ENCODE data around the gene MORN5.

Gene MORN5

GRCh38 chr9:122124528-122124927, 35.2 kb upstream of the MORN5 start:
- no peak for DNase-seq (ENCODE audit: low read depth in 2 of 2)

DNA sequence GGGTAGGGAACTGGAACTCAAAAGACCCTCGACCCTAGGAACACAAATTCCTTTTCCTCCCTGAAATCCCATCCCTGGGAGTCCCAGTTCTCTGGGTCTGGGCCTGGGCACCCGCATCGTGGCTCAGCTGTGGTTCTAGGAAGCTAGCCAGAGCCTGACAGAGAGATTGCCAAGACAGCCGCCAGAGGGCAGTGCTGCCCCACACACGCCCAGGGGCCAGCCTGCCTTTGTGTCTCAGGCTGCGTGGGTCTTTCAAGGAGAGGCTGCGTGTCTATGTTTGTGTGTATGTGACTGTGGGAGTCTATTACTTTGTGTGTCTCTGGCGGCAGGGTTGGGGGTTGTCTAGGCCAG, 34.6 kb upstream of the MORN5 start:
- DNase-seq (ENCODE audit: low read depth in 2 of 2), result peak; percentile 55 to 73

DNA sequence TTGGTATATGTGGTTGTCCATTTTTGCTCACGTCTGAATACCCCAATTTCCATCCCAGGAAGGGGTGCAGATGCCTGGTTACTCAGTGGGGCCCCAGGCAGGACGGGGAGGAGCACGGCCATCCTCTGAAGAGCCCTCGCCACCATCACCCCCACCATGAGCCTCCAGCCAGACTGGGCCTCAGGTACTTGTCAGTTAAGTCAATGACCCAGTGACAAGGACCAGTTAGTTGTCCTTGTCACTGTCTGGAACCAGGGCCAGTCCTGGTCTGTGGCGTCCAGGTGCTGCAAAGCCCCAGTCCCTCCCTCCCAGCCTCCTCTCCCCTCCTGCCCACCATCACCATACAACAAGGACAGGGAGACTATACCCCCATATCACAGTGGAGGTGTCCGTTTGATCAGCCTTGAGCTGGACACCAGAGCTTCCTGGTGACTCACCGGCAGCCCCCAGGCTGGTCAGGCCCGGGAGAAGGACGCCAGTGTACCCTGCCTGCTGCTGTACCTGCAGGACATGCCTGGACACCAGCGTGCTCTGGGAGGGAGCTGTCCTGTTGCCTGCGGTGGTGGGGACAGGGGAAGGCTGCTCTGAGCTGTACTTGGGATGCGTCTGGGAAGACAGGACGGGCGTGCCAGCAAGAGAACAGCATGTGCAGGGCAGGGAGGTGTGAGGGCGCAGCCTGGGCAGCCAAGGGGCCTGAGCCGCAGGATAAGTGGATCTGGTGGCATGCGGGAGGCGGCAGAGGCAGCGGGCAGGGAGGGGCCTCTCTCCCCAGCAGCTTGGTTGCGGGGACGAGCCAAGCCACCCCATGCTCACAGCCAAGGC, 34.0 kb upstream of the MORN5 start:
- no peak for DNase-seq (ENCODE audit: low read depth in 2 of 2)

DNA sequence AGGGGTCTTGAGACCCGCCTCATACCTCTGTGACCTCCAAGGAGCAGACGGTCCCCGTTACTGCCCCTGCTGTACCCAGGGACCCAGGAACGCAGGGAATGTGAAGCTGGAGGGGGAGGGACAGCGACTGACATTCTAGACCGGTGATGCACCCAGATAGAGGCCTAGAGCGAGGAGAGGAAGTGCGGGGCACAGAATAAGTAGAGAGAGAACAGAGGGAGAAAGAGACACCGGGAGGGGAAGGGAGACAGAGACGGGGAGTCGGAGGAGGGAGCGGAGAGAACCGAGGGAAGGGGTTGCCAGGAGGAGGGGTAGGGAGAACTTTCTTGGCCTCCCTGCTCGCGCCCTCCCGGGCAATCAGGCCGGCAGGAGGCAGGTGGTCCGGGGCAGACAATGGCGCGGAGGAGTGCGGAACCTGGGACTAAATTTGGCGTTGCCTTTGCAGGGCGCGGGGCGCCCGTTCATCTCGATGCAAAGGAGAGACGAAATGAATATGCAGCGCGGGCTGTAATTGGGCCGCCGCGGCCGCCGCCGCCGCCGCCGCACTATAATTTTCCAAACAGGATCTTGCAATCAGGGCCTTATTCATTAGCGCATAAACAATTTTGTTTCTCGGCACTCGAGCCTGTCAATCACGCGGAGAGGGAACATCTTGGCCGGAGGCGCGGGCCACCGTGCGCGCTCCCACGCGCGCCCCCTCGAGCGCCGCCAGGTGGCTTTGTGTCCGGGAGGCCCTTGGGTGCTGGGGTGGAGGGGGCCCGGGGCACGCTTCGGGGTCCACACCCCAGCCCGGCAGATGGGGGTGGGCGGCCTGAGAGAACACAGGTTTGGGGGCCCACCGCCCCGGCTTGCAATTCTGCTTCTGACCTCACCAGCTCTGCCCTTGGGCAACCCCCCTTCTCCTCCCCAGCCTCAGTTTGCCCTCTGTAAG, 33.1 kb upstream of the MORN5 start:
- DNase-seq (ENCODE audit: low read depth in 2 of 2), result no peak

DNA sequence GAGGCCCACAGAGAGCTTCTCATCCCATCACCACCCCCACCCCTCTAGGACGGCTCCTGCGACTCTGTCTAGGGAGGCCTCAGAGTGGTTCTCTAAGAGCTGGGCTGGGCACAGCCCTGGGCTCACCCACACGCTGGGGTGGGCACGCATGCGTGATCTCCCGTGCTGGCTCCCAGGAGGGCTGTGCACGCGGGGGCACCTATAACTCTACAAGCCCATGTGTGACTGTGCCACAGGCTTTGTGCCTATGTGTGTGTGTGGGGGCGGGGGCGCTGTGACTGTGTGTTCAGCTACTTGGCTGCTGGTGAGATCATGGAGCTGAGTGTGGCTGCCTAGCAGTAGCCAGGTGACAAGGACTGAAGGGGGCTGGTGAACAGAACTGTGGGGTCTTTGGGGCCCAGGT, 32.3 kb upstream of the MORN5 start:
- no peak for DNase-seq (ENCODE audit: low read depth in 2 of 2)

DNA sequence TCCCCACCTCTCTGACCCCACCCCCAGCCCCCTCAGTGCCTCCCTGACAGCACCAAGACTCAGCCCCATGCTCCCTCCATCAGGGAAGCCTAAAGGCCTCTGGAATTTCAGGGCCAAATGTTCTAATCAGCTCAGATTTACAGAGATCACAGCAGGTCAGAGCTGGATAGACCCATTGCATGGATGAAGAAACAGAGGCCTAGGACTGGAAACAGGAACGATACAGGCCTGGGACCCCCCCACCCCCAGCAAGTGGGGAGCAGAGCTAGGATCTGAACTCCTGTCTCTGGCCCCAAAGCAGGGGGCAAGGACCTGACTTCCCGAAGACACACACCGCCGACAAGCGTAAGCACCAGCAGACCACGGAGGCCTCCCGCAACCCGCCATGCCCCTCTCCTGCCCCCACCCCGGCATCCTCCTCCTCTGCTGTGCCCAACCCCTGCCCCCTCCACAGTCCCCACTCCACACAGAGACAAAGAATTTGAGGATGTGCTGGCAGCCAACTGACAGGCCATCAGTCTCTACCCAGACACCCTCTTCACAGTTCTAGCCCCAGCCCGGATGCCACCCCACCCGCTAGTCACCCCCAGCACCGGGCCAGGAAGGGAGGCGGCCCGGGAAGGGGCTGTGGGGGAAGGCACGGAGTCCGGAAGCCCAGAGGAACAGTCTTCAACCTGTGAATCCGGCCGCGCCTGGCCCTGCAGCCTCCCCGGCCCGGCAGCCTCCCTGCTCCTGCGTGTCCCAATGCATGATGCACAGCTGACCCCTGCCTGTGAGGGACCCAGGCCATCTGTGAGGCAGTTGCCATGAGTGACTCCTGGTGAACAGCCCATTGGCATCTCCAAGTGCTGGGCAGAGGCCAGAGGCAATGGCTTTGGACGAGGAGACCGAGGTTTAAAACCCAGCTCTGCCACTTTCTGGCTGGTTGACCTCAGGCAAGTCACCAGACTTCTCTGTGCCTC, 31.4 kb upstream of the MORN5 start:
- no peak for DNase-seq (ENCODE audit: low read depth in 2 of 2)

DNA sequence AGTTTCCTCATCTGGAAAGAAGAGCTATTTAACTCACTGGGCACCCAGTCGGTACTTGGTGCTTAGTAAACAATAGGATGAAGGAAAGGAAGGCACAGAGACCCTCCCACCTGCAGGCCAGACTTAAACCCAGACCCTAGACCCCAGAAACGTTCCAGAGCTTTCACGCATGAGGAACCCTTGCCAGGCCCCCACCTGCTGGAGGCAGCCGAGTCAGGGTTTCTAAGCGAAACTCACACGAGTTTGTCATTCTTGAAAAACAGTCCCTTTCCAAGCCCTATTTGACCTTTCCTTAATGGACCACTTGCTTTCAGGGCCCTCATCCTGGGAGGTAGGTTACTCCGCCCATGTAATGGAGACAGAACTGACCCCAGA, 30.8 kb upstream of the MORN5 start:
- no peak for DNase-seq (ENCODE audit: low read depth in 2 of 2)

DNA sequence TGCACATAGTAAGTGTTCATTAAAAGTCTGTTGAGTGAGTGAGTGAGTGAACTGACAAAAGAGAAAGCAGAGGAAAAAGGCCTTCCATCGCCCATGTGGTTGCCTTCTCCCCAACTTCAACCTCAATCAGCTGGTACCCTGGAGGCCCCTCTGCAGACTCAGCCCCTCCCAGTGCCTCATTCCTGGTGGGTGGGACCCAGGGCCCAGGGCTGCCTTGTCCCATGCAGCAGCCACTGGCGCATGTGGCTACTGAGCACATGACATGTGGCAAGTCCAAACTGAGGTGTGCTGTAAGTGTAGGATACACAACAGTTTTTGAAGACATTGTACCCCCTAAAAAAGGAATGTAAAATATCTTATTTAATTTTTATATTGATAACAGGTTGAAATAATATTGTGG, 29.7 kb upstream of the MORN5 start:
- DNase-seq (ENCODE audit: low read depth in 2 of 2), result no peak

DNA sequence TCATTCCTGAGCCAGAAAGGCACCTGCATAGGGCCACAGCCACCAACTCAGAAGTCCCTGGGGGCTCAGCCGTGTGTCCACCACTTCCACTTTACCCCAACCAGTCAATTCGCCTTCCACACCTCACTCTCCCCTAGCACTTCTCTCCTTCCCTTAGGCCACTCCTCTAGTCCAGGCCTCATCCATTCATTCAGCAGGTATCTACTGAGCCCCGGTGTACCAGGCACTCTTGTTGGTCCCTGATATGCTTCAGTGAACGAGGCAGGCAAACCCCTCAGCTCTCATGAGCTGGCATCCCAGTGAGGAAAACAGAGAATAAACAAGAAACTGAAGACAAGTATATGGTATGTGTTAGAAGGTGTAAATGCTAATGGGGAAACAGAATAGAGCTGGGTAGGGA, 28.9 kb upstream of the MORN5 start:
- DNase-seq (ENCODE audit: low read depth in 2 of 2), result no peak

GRCh38 chr9:122131401-122132001, 28.2 kb upstream of the MORN5 start:
- no peak for DNase-seq (ENCODE audit: low read depth in 2 of 2)

- DNase-seq (ENCODE audit: low read depth in 2 of 2), result no peak
These were observed 27.2 kb upstream of the MORN5 start for GRCh38 chr9:122132539-122132938.

GRCh38 chr9:122133263-122133983, 26.3 kb upstream of the MORN5 start:
- DNase-seq (ENCODE audit: low read depth in 2 of 2), result no peak

GRCh38 chr9:122133984-122134535, 25.6 kb upstream of the MORN5 start:
- no peak for DNase-seq (ENCODE audit: low read depth in 2 of 2)

DNA sequence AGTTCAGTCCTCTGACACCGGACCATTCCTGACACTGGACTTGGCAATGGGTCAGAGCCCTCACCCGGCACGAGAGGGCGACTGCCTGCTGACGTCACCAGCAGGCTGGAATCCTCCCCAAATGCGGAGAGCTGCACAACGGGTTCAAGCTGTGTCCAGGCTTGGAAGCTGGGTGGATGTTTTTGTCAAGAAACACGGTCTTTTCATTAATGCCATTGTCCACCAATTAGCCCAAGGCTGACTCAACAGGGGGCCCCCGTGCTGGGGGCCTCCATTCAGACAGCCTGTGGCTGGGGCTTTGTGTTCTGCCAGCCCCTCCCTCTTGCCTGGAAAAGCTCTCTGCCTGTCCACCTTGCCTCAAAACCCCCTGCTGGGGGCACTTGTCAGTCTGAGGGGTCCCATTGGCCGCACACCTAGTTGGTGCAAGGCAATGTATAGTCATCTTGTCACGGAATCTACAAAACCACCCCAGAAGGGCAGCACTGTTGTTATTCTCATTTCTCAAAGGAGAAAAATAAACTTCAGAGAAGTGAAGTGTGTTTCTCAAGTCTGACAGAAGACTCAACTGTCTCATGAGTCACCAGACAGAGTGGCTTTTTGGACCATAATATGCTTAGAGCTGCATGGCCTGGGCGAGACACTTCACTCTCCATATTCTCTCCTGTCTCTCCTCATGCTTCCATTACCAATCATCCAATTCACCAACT, 24.7 kb upstream of the MORN5 start:
- DNase-seq (ENCODE audit: low read depth in 2 of 2), result no peak

DNA sequence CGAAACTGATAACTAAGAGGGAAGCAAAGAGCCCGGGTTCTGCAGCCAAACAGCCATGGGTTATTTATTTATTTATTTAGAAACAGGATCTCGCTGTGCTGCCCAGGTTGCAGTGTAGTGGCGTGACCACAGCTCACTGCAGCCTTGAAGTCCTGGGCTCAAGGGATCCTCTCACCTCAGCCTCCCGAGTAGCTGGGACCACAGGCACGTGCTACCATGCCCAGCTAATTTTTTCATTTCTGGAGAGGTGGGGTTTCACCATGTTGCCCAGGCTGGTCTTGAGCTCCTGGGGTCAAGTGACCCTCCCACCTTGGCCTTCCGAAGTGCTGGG, 24.2 kb upstream of the MORN5 start:
- DNase-seq (ENCODE audit: low read depth in 2 of 2), result no peak

DNA sequence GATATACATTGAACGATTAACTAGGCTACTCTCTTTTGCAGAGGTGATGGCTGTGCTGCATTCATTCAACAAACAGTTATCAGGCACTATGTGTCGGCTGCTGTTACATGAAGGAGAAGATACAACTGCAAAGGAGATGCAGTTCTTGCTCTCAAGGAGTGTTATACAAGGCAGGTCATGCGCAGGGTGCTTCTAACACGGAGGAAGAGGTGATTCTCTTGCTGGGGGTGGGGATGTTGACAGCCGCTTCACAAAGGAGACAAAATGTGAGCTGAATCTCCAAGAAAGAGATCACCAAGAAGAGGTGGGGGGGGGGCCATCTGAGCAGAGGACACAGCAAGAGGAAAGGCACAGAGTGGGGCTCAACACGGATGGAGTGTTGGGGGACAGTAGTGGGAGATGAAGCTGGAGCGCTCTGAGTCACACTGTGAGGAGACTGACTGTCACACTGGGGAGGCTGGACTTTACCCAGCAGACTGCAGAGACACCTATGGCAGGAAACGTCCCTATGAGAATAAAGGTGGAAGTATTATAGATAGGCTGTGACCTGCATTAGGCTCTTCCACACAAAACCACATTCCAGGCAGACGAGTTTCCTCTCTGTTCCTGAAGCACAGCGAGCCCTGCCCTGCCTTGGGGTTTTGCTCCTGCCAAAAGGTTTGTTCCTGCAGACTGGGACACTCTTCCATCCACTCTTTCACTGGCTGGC, 21.0 kb upstream of the MORN5 start:
- DNase-seq (ENCODE audit: low read depth in 2 of 2), result no peak

GRCh38 chr9:122140368-122141193, 19.1 kb upstream of the MORN5 start:
- no peak for DNase-seq (ENCODE audit: low read depth in 2 of 2)

- DNase-seq (ENCODE audit: low read depth in 2 of 2), result no peak
These were observed 18.0 kb upstream of the MORN5 start for GRCh38 chr9:122141671-122142070.

All from stimulated activated CD4-positive, alpha-beta T cell treated with anti-CD3 and anti-CD28 coated beads, Interleukin-12 subunit alpha, Interleukin-12 subunit beta, amount 100 ng/mL, for 24 hours (primary cell).